HEK293 (cell line): ENCODE results near the gene OTOF.
A peak's percentile ranks its signal among the peaks of the same experiment; 100 is the strongest.

ENCODE experiments used
- CTCF ChIA-PET: fragments of 350-600 bp; formaldehyde crosslinking; extraction: SDS; loops from one replicate; lab custom pipeline; 2021; ENCODE audit warnings: antibody characterized with exemption; lab: Yijun Ruan, JAX
- POLR2A ChIA-PET: fragments of 300-600 bp; formaldehyde crosslinking; extraction: SDS; loops from one replicate; lab custom pipeline; 2020; ENCODE audit warnings: antibody characterized with exemption, inconsistent platforms; lab: Yijun Ruan, JAX
- H3K27ac ChIP-seq: fragments of 200-500 bp; sonication (Bioruptor generic); 2 replicates; pipeline ENCODE4 v1.5.1; 2014; ENCODE audit warnings: low read depth, low read length, control low read depth, inconsistent platforms; ENCODE audit errors: extremely low read depth
- H3K36me3 ChIP-seq, 2 experiments: fragments of 200-500 bp in 1 of 2; sonication (Bioruptor generic) in 1 of 2; 1 replicate in 1 of 2; 2 replicates in 1 of 2; pipeline ENCODE4 v1.5.1; 2014 to 2017; ENCODE audit warnings: inconsistent platforms in 2 of 2, low read length in 2 of 2; ENCODE audit not compliant: control insufficient read depth in 2 of 2, insufficient read depth in 1 of 2
- H3K4me1 ChIP-seq: fragments of 200-500 bp; sonication (Bioruptor generic); 2 replicates; pipeline ENCODE4 v1.5.1; 2014; ENCODE audit warnings: mild to moderate bottlenecking, low read length, inconsistent platforms; ENCODE audit not compliant: control insufficient read depth, insufficient read depth
- H3K4me3 ChIP-seq: 2 replicates; pipeline ENCODE4 v1.5.1; 2011; ENCODE audit warnings: low read depth, mild to moderate bottlenecking, control low read depth, low read length, moderate library complexity
- H3K9me3 ChIP-seq: fragments of 200-500 bp; sonication (Bioruptor generic); 2 replicates; pipeline ENCODE4 v1.5.1; 2014; ENCODE audit warnings: low read depth, low read length, inconsistent platforms; ENCODE audit not compliant: control insufficient read depth, insufficient read depth
- EGR2 ChIP-seq: fragments of 450-650 bp; formaldehyde crosslinking; IDR thresholded peaks from 2 replicates; pipeline ENCODE4 v1.5.1; 2016; ENCODE audit warnings: low read depth, missing biosample characterization, missing genetic modification characterization
- KLF16 ChIP-seq: fragments of 450-650 bp; formaldehyde crosslinking; IDR thresholded peaks from 2 replicates; pipeline ENCODE4 v1.5.1; 2017; ENCODE audit warnings: missing biosample characterization, missing genetic modification characterization
- PRDM10 ChIP-seq: fragments of 450-650 bp; formaldehyde crosslinking; IDR thresholded peaks from 2 replicates; pipeline ENCODE4 v1.5.1; 2016; ENCODE audit warnings: missing biosample characterization, missing genetic modification characterization
- PRDM6 ChIP-seq: fragments of 450-650 bp; formaldehyde crosslinking; IDR thresholded peaks from 2 replicates; pipeline ENCODE4 v1.5.1; 2017; ENCODE audit warnings: missing biosample characterization, missing genetic modification characterization
- YY2 ChIP-seq: fragments of 450-650 bp; formaldehyde crosslinking; IDR thresholded peaks from 2 replicates; pipeline ENCODE4 v1.5.1; 2016; ENCODE audit warnings: missing biosample characterization, missing genetic modification characterization
- ZBTB20 ChIP-seq: fragments of 450-650 bp; formaldehyde crosslinking; IDR thresholded peaks from 2 replicates; pipeline ENCODE4 v1.5.1; 2016; ENCODE audit warnings: missing biosample characterization, missing genetic modification characterization
- ZFHX2 ChIP-seq: fragments of 450-650 bp; formaldehyde crosslinking; conservative IDR thresholded peaks from 2 replicates; pipeline ENCODE4 v1.5.1; 2016; ENCODE audit warnings: missing biosample characterization, missing genetic modification characterization
- ZFP3 ChIP-seq: fragments of 450-650 bp; formaldehyde crosslinking; IDR thresholded peaks from 2 replicates; pipeline ENCODE4 v1.5.1; 2016; ENCODE audit warnings: low read depth, missing biosample characterization, missing genetic modification characterization
- ZNF211 ChIP-seq: fragments of 450-650 bp; formaldehyde crosslinking; IDR thresholded peaks from 2 replicates; pipeline ENCODE4 v1.5.1; 2016; ENCODE audit warnings: low read depth, missing biosample characterization, missing genetic modification characterization
- ZNF23 ChIP-seq: fragments of 450-650 bp; formaldehyde crosslinking; IDR thresholded peaks from 2 replicates; pipeline ENCODE4 v1.5.1; 2016; ENCODE audit warnings: missing biosample characterization, missing genetic modification characterization, borderline replicate concordance
- ZNF266 ChIP-seq: fragments of 450-650 bp; formaldehyde crosslinking; IDR thresholded peaks from 2 replicates; pipeline ENCODE4 v1.5.1; 2016; ENCODE audit warnings: missing biosample characterization, missing genetic modification characterization, low read depth
- ZNF335 ChIP-seq: fragments of 450-650 bp; formaldehyde crosslinking; conservative IDR thresholded peaks from 2 replicates; pipeline ENCODE4 v1.5.1; 2016; ENCODE audit warnings: missing biosample characterization, missing genetic modification characterization
- ZNF391 ChIP-seq: fragments of 450-650 bp; formaldehyde crosslinking; IDR thresholded peaks from 2 replicates; pipeline ENCODE4 v1.5.1; 2016; ENCODE audit warnings: low read depth, missing biosample characterization, missing genetic modification characterization, borderline replicate concordance
- ZNF423 ChIP-seq: fragments of 450-650 bp; formaldehyde crosslinking; IDR thresholded peaks from 2 replicates; pipeline ENCODE4 v1.5.1; 2016; ENCODE audit warnings: missing biosample characterization, missing genetic modification characterization
- ZNF560 ChIP-seq: fragments of 450-650 bp; formaldehyde crosslinking; IDR thresholded peaks from 2 replicates; pipeline ENCODE4 v1.5.1; 2017; ENCODE audit warnings: missing biosample characterization, missing genetic modification characterization, borderline replicate concordance
- ZNF561 ChIP-seq: fragments of 450-650 bp; IDR thresholded peaks from 2 replicates; pipeline ENCODE4 v1.5.1; 2018; ENCODE audit warnings: missing biosample characterization, missing genetic modification characterization, borderline replicate concordance
- ZNF600 ChIP-seq: fragments of 450-650 bp; formaldehyde crosslinking; IDR thresholded peaks from 2 replicates; pipeline ENCODE4 v1.5.1; 2016; ENCODE audit warnings: missing biosample characterization, missing genetic modification characterization
- ZNF629 ChIP-seq: fragments of 450-650 bp; formaldehyde crosslinking; IDR thresholded peaks from 2 replicates; pipeline ENCODE4 v1.5.1; 2017; ENCODE audit warnings: missing biosample characterization, missing genetic modification characterization
- TF ChIP-seq, protein P1 (sequence below): fragments of 450-650 bp; formaldehyde crosslinking; IDR thresholded peaks from 2 replicates; pipeline ENCODE4 v1.5.1; 2017; ENCODE audit warnings: missing biosample characterization, missing genetic modification characterization

The OTOF gene

DNA sequence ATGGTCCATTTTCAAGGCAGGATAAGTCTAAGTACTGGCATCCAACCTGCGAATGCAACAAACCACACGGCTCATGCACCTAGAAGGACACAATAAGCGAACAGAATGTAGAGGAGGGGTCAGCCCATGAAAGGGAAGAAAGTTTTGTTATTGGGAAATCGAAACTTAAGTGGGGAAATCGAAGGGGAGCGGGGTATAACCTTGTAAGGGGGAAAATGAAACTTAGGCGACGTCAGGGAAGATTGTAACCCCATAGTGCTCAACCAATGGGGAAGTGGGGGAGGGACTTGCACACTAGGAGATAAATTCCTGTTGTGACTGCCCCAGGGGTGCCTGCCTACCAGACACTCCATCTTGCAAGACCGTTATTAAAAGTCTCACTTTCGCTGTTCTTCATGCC is 15.6 kb upstream of the OTOF start:
- no peaks in the 10 kb centered on the region for H3K36me3 ChIP-seq
- no peaks in the 10 kb centered on the region for H3K9me3 ChIP-seq
- H3K4me1 ChIP-seq, result no peaks in the 10 kb centered on the region
- TF ChIP-seq ZBTB20 (tag by site-specific recombination) (no peak), PRDM6 (tag by site-specific recombination) (no peak), ZNF391 (tag by site-specific recombination) (no peak), ZNF561 (tag by site-specific recombination) (no peak), YY2 (tag by site-specific recombination) (no peak), ZNF335 (tag by site-specific recombination) (no peak), ZNF211 (no peak), ZNF629 (tag by site-specific recombination) (no peak), KLF16 (tag by site-specific recombination) (no peak), ZNF600 (tag by site-specific recombination) (no peak), ZNF23 (no peak), ZNF423 (tag by site-specific recombination) (no peak), ZNF560 (tag by site-specific recombination) (no peak), ZNF266 (tag by site-specific recombination) (no peak)
- TF ChIP-seq, protein P1, sequence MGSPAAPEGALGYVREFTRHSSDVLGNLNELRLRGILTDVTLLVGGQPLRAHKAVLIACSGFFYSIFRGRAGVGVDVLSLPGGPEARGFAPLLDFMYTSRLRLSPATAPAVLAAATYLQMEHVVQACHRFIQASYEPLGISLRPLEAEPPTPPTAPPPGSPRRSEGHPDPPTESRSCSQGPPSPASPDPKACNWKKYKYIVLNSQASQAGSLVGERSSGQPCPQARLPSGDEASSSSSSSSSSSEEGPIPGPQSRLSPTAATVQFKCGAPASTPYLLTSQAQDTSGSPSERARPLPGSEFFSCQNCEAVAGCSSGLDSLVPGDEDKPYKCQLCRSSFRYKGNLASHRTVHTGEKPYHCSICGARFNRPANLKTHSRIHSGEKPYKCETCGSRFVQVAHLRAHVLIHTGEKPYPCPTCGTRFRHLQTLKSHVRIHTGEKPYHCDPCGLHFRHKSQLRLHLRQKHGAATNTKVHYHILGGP (tag by site-specific recombination), result no peak
- H3K27ac ChIP-seq, result no peak overlapping the region
- H3K4me3 ChIP-seq, result no peak overlapping the region
- ChIA-PET CTCF (no interaction called here), POLR2A (no interaction called here)

DNA sequence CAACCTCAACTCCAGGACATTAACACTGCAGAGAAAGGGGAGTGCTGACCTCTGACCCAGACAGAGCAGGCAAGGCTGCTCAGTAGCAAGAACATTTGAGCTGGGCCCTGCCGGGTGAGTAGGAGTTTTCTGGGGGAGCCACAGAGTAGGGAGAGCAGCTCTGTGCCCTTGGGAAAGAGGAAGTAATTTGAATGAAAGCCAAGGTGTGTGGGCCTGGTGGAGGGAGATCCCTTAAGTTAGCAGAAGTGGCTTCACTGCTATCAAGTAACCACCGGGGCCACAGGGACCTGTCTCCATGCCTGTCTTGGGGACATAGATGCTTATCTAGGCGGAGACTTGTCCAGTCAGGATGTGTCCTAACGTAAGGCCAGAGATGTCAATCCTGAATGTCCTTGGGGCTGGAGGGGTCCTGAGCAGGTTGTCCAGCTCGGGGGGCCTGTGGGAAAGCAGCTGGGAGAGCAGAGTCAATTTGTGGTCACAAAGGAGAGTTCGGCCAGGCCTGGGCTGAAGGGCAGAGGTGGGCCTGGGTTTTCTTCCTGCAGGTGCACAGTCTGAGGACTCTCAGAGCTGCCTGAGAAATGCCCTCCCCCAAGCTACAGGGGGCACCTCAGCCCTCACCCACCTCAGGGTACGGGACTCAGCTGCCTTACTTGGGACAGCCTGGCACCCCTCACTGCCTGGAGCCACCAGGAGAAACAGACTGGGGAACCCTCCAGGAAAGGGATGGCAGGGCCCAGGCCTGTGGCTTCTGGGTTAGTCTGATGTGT is 15.0 kb upstream of the OTOF start:
- POLR2A ChIA-PET, result no interaction called here
- H3K27ac ChIP-seq, result no peak overlapping the region
- CTCF ChIA-PET, result interaction anchor here (1.4 to 1.6 kb wide), 3 partner anchors 10 to 21 kb away, joined by 3 to 13 read pairs (median 5); no protein-coding TSS in a partner anchor
- no peak overlapping the region for H3K4me3 ChIP-seq
- H3K4me1 ChIP-seq, result no peaks in the 10 kb centered on the region
- TF ChIP-seq ZFP3 (peak; percentile 76), EGR2 (tag by site-specific recombination) (peak; percentile 63), ZFHX2 (tag by site-specific recombination) (peak; percentile 64), PRDM10 (no peak)
- no peaks in the 10 kb centered on the region for H3K9me3 ChIP-seq
- H3K36me3 ChIP-seq, result no peaks in the 10 kb centered on the region
